Natural killer cell treated with Interleukin-12 subunit alpha and Interleukin-12 subunit beta and Interleukin-15 and Interleukin-18, amount 100 ng/mL, for 72 hours (primary cell): ENCODE measurements around the gene ACAT2. TPM values are rescaled to one million over a fixed set of nuclear protein-coding genes. Genes with fewer than 3 reads are reported as not detected.
"Not testable (repeated sequence)": the region's sequence is repeated elsewhere in the genome, so short reads cannot be mapped to it uniquely, and the experiment has no call there.

ENCODE experiments used
- ATAC-seq, 2 donors: fragments of 150-1000 bp; cut with Tn5 transposase in 1 of 2; sonication (Bioruptor Pico), chemical (Tn5 transposase) in 1 of 2; 2 replicates each; pipeline ENCODE4 v1.10.0; 2021
- DNase-seq: peaks from one replicate; pipeline ENCODE4 v3.0.0; 2022; ENCODE audit warnings: low spot score
- H3K27ac Mint-ChIP-seq, 2 donors: 1 replicate in 1 of 2; 2 replicates in 1 of 2; pipeline ENCODE4 v1.8.0; 2022; ENCODE audit warnings: mixed read lengths in 2 of 2, mild to moderate bottlenecking in 1 of 2, moderate library complexity in 1 of 2
- H3K27me3 Mint-ChIP-seq, 2 donors: 1 replicate in 1 of 2; 2 replicates in 1 of 2; pipeline ENCODE4 v1.8.0; 2022; ENCODE audit warnings: mixed read lengths in 2 of 2
- H3K36me3 Mint-ChIP-seq: one replicate; pipeline ENCODE4 v1.8.0; 2022; ENCODE audit warnings: mixed read lengths
- H3K4me1 Mint-ChIP-seq, 2 donors: 1 replicate in 1 of 2; 2 replicates in 1 of 2; pipeline ENCODE4 v1.8.0; 2022; ENCODE audit warnings: low read depth in 2 of 2, mixed read lengths in 2 of 2, mild to moderate bottlenecking in 1 of 2
- H3K4me3 Mint-ChIP-seq: one replicate; pipeline ENCODE4 v1.8.0; 2022; ENCODE audit warnings: mixed read lengths
- H3K9me3 Mint-ChIP-seq: 2 replicates; pipeline ENCODE4 v1.8.0; 2022; ENCODE audit warnings: mixed read lengths
- total RNA-seq, 2 donors: library from RNA; stranded (reverse); gene quantifications; one replicate each; pipeline ENCODE4 v1.2.3, GENCODE V29; 2022

The ACAT2 gene
- total RNA-seq, 2 donors from 2014 or later = 70.0 to 88.7 TPM

DNA sequence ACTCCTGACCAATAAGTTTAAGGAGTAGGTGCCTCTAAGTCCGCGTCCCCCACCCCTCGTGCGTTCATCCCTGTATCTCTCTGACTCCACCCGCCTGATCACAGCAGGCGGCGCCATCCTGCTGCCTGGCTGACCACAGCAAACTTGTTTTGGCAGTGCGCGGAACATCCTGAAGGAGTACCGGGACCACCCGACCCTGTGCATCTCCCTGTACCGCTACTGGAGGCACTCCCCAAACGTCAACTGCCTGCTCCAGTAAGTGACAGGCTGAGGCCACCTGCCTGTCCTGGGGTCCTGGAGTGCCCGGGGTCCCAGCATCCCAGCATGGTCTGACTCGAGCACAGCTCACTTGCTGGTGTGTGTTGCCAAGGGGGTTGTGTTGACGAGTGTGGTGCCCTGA is 57.3 kb downstream of the ACAT2 start:
- peaks cover 0 to 29% of the 10 kb centered on the region in 2 donors for H3K4me1 Mint-ChIP-seq
- no peaks in the 10 kb centered on the region for H3K9me3 Mint-ChIP-seq
- H3K36me3 Mint-ChIP-seq = no peaks in the 10 kb centered on the region
- DNase-seq (no peak), ATAC-seq (no peak)
- H3K27ac Mint-ChIP-seq = peak overlapping the region in 1 of 2 donors; percentile 89
- peak overlapping the region; percentile 30 for H3K4me3 Mint-ChIP-seq
- H3K27me3 Mint-ChIP-seq = peaks cover 0 to 3% of the 10 kb centered on the region in 2 donors

DNA sequence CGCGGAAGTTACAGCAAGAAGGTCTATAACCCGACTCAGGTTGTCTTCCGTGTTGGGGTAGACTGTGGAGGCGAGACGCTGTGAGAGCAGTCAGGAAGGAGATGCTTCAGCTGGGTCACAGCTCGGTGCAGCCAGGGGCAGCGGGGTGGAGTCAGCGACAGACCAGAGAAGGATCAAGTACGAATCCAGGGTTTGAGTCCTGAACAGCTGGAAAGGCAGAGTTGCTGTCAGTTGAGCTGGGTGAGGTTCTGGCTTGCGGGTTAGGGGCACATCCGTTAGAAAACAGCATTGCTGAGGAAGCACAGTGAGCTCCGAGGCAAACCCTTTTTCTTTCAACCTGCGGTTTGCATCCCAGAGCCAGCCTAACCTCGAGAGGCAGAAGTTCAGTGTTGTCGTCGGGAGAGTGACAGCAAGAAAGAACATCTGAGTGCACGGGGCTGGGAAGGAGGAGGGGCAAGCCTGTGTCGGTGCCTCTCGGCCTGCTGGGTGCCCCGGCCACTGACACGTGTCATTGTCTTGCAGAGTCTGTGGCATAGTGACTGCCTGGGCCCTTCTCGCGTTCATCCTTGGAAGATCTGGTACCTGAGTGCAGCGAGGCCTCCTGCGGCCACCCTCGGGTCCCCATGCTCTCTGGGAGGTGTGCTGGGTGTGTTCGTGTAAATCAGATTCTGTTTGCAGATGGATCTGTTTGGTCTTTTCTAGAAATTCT is 58.2 kb downstream of the ACAT2 start:
- Mint-ChIP-seq H3K4me1 (peaks cover 0 to 29% of the 10 kb centered on the region in 2 donors), H3K27ac (peak overlapping the region in 1 of 2 donors; percentile 89), H3K9me3 (no peaks in the 10 kb centered on the region), H3K27me3 (peaks cover 0 to 3% of the 10 kb centered on the region in 2 donors), H3K36me3 (no peaks in the 10 kb centered on the region), H3K4me3 (peak overlapping the region; percentile 30)
- peak; percentile 39 to 74 for ATAC-seq
- DNase-seq = no peak

DNA sequence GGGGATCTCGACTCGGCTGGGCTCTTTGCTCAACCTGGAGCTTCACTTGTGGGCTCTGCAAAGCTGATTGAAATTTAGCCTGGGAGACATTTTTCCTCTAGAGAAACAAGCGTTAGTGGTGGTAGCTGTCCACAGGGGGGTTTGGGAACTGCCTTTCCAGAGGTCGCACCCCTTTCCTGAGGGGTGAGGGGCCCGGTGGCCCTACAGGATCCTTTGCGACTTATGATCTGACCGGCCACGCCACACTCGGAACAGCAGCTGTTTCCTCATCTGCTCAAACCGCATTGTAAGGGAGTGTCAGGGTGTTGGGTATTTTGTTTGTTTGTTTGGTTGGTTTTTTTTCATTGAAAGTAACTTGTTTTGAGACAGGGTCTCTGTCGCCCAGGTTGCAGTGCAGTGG is 59.3 kb downstream of the ACAT2 start:
- ATAC-seq = no peak
- H3K9me3 Mint-ChIP-seq = no peaks in the 10 kb centered on the region
- H3K4me3 Mint-ChIP-seq = no peak overlapping the region
- no peak for DNase-seq
- H3K36me3 Mint-ChIP-seq = no peaks in the 10 kb centered on the region
- H3K27ac Mint-ChIP-seq = peak overlapping the region in 1 of 2 donors; percentile 89
- peaks cover 0 to 29% of the 10 kb centered on the region in 2 donors for H3K4me1 Mint-ChIP-seq
- H3K27me3 Mint-ChIP-seq = peaks cover 0 to 3% of the 10 kb centered on the region in 2 donors

DNA sequence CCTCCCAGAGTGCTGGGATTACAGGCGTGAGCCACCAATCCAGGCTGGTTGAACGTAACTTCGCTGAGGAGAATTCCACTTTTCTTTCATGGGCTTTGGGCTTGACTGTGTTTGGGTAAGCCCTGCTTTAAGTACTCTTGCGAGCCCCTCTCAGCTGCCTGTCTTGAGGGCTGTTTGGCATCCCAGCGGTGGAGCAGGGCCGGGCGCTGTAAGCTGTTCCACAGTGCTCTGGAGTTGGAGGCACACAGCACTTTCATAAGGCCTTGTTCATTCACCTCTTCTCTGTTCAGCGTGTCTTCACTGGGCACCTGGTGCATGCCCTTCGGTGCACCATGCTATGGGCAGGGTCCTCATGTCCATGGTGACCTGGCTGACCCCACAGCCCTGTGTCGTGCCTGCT is 59.9 kb downstream of the ACAT2 start:
- no peaks in the 10 kb centered on the region for H3K36me3 Mint-ChIP-seq
- DNase-seq (no peak), ATAC-seq (no peak)
- H3K4me3 Mint-ChIP-seq = no peak overlapping the region
- peaks cover 0 to 29% of the 10 kb centered on the region in 2 donors for H3K4me1 Mint-ChIP-seq
- no peaks in the 10 kb centered on the region for H3K9me3 Mint-ChIP-seq
- H3K27ac Mint-ChIP-seq = no peak overlapping the region
- peaks cover 0 to 3% of the 10 kb centered on the region in 2 donors for H3K27me3 Mint-ChIP-seq

DNA sequence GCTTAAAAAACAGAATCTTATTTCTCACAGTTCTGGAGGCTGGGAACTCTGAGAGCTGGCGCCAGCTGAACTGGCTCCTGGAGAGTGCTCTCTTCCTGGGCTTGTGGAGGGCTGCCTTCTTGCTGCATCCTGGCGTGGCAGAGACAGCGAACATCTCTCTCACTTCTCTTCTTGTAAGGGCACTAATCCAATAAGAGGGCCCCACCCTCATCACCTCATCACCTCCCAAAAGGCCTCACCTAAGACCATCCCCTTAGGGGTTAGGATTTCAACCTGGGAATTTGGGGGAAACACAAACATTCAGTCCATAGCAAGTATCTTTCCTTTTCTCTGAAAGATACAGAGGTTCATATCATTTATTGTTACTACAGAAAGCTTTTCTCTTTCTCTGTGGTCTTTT is 62.1 kb downstream of the ACAT2 start:
- Mint-ChIP-seq H3K36me3 (no peaks in the 10 kb centered on the region), H3K9me3 (no peaks in the 10 kb centered on the region), H3K4me1 (peaks cover 0 to 29% of the 10 kb centered on the region in 2 donors), H3K4me3 (no peak overlapping the region), H3K27ac (no peak overlapping the region), H3K27me3 (peaks cover 0 to 3% of the 10 kb centered on the region in 2 donors)
- no peak for DNase-seq
- ATAC-seq = no peak

DNA sequence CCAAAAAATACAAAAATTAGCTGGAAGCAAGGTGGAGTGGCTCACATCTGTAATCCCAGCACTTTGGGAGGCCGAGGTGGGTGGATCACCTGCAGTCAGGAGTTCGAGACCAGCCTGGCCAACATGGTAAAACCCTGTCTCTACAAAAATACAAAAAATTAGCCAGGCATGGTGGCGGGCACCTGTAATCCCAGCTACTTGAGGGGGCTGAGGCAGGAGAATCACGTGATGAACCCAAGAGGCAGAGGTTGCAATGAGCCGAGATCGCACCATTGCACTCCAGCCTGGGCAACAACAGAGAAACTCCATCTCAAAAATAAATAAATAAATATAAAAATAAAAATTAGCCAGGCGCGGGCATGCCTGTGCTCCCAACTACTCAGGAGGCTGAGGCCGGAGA is 62.8 kb downstream of the ACAT2 start:
- not testable (repeated sequence) for H3K27ac Mint-ChIP-seq, H3K4me3 Mint-ChIP-seq, H3K36me3 Mint-ChIP-seq, H3K27me3 Mint-ChIP-seq, H3K9me3 Mint-ChIP-seq, ATAC-seq, DNase-seq
- peaks cover 0 to 27% of the 10 kb centered on the region in 2 donors for H3K4me1 Mint-ChIP-seq

DNA sequence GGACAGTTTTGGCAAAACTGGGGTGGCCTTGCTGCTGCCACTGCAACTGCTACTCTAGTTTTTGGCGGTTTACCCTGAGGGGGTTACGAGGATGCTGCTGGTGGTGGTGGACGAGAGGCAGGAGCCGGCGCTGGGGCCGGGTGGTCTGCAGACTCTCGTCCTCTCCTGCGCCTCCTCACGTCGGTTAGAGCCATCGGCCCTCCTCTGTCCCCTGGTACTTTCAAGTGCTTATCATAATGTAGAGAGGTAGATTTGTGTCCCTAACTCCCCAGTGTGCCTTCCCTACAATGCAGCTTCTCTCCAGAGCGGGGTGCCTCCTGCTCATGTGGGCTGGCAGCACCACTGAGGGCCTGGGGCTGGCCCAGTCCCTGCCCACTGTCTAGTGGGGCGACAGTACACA is 64.2 kb downstream of the ACAT2 start:
- Mint-ChIP-seq H3K4me1 (peaks cover 0 to 16% of the 10 kb centered on the region in 2 donors), H3K36me3 (no peaks in the 10 kb centered on the region), H3K27me3 (peaks cover 0 to 3% of the 10 kb centered on the region in 2 donors), H3K9me3 (no peaks in the 10 kb centered on the region), H3K27ac (no peak overlapping the region), H3K4me3 (no peak overlapping the region)
- ATAC-seq (no peak), DNase-seq (no peak)

DNA sequence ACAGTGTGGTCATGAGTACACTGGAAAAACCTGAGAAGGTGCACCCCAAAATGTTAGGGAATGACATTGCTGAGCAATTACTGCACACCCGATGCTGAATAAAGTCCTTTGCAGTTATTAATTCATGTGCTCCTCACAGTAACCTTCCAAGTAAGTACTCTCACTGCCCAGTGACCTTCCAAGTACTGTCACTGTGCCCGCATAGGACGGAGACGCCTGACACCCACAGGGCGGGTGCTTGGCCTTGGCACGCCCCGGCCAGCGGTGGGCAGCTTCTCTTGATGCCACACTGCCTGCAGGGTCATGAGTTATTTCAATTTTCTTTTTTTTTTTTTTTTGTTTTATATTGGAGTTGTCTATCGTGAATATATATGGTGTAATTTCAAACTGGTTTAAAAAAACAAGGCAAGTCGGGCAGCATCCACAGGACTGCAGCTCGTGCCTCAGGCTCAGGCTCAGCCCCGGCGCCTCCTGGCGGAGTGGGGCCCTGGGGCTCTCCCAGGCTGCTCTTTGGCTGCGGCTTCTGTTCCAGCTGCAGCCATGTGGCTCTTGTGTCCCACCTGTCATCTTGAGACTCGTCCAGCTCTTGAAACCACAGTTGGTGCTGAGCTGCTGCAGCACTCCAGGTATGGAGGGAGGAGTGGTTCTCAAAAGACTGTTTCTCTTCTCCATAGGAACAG is 65.3 kb downstream of the ACAT2 start:
- H3K27ac Mint-ChIP-seq = no peak overlapping the region
- ATAC-seq (no peak), DNase-seq (no peak)
- H3K4me1 Mint-ChIP-seq = peaks cover 0 to 13% of the 10 kb centered on the region in 2 donors
- H3K9me3 Mint-ChIP-seq = no peaks in the 10 kb centered on the region
- H3K36me3 Mint-ChIP-seq = no peaks in the 10 kb centered on the region
- H3K27me3 Mint-ChIP-seq = peaks cover 5 to 9% of the 10 kb centered on the region in 2 donors
- no peak overlapping the region for H3K4me3 Mint-ChIP-seq

DNA sequence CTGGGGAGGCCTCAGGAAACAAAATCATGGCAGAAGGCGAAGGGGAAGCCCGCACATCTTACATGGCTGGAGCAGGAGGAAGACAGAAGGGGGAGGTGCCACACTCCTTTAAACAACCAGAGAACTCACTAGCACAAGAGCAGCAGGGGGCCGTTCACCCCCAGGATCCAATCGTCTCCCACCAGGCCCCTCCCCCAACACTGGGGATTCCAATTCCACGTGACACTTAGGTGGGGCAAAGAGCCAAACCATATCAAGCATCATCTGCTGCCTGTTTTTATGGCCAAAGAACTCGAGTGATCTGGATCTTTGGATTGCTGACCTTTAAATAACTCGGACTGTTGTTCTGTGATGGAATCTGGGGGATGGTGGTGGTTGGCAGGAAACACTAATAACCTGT is 66.2 kb downstream of the ACAT2 start:
- no peak for ATAC-seq
- Mint-ChIP-seq H3K4me1 (peaks cover 0 to 7% of the 10 kb centered on the region in 2 donors), H3K27me3 (peaks cover 5 to 9% of the 10 kb centered on the region in 2 donors)

More for the DNA sequence above, 66.2 kb downstream of the ACAT2 start:
- Mint-ChIP-seq H3K36me3 (no peaks in the 10 kb centered on the region), H3K4me3 (no peak overlapping the region), H3K9me3 (no peaks in the 10 kb centered on the region), H3K27ac (no peak overlapping the region)
- DNase-seq = no peak

Other genes starting within 250 kb of the ACAT2 start
- gene SOD2, start 68.8 kb upstream of the ACAT2 start, total RNA-seq = 100 to 1,000 TPM; 232 to 842 TPM
- gene WTAP, start 34.5 kb upstream of the ACAT2 start, total RNA-seq = 100 to 1,000 TPM in 1 of 2 donors, 10 to 100 TPM in 1; 98.4 to 106 TPM
- 100 to 1,000 TPM; 360 to 498 TPM for gene TCP1, start 27.6 kb downstream of the ACAT2 start, total RNA-seq
- gene MRPL18, start 28.4 kb downstream of the ACAT2 start, total RNA-seq = 10 to 100 TPM; 65.8 to 82.4 TPM
- 1 to 10 TPM in 1 of 2 donors, under 1 TPM in 1; 0.24 to 1.1 TPM for gene PNLDC1, start 38.2 kb downstream of the ACAT2 start, total RNA-seq
- gene MAS1, start 128.9 kb downstream of the ACAT2 start, total RNA-seq = under 1 TPM in 1 of 2 donors, not detected in 1; 0.02 TPM
- 100 to 1,000 TPM; 290 to 377 TPM for gene IGF2R, start 207.0 kb downstream of the ACAT2 start, total RNA-seq